Suprapubic skin (tissue), 4 donors: ENCODE results near the gene IYD. TPM values are rescaled to one million over a fixed set of nuclear protein-coding genes. Genes with fewer than 3 reads are reported as not detected.
"Not testable (repeated sequence)": the region's sequence is repeated elsewhere in the genome, so short reads cannot be mapped to it uniquely, and the experiment has no call there.

Experiments
- DNase-seq, 2 donors: peaks; one replicate each; pipeline ENCODE4 v3.0.0-alpha.2; 2019; ENCODE audit warnings: low spot score in 2 of 2
- H3K27ac ChIP-seq: fragments of 200-600 bp; sonication (generic); one replicate; pipeline ENCODE4 v1.5.1; 2019
- H3K27me3 ChIP-seq: fragments of 200-600 bp; sonication (generic); one replicate; pipeline ENCODE4 v1.5.1; 2019
- H3K36me3 ChIP-seq: fragments of 200-600 bp; sonication (generic); one replicate; pipeline ENCODE4 v1.5.1; 2019
- H3K4me1 ChIP-seq: fragments of 200-600 bp; sonication (generic); one replicate; pipeline ENCODE4 v1.5.1; 2019
- H3K4me3 ChIP-seq: fragments of 200-600 bp; sonication (generic); one replicate; pipeline ENCODE4 v1.5.1; 2019; ENCODE audit warnings: mild to moderate bottlenecking
- H3K9me3 ChIP-seq: fragments of 200-600 bp; sonication (generic); one replicate; pipeline ENCODE4 v1.5.1; 2019
- EP300 ChIP-seq: sonication (generic); formaldehyde crosslinking; IDR thresholded peaks from one replicate; pipeline ENCODE4 v1.6.1; 2017; ENCODE audit warnings: antibody characterized with exemption
- POLR2A ChIP-seq, 2 donors: fragments of 450-650 bp; IDR thresholded peaks; one replicate each; pipeline ENCODE4 v1.6.1; 2017; ENCODE audit warnings: antibody characterized with exemption in 2 of 2, mild to moderate bottlenecking in 2 of 2, moderate library complexity in 2 of 2
- POLR2AphosphoS5 ChIP-seq, 3 donors: sonication (generic); formaldehyde crosslinking; IDR thresholded peaks; one replicate each; pipeline ENCODE4 v1.6.1; 2017; ENCODE audit warnings: antibody characterized with exemption in 3 of 3
- WGBS: methylation state at CpG from one replicate; pipeline ENCODE4 v1.1.5; 2018; 5-methylcytosine and 5-hydroxymethylcytosine counted together
- total RNA-seq, 4 donors: library from RNA; depleted of rRNA; stranded (reverse); fragments of >200 nt; gene quantifications; one replicate each; pipeline ENCODE4 v1.1.0, GENCODE V29; 2016
- TF ChIP-seq, protein P1 (sequence below), 2 donors: fragments of 200-600 bp in 1 of 2; fragments of 450-650 bp in 1 of 2; sonication (generic) in 1 of 2; IDR thresholded peaks; one replicate each; pipeline ENCODE4 v1.5.1; 2016 to 2019; ENCODE audit warnings: antibody characterized with exemption in 2 of 2, mild to moderate bottlenecking in 1 of 2, moderate library complexity in 1 of 2

The IYD gene
- total RNA-seq, 4 donors from 2014 or later = 0.13 to 3.0 (median 1.6) TPM

DNA sequence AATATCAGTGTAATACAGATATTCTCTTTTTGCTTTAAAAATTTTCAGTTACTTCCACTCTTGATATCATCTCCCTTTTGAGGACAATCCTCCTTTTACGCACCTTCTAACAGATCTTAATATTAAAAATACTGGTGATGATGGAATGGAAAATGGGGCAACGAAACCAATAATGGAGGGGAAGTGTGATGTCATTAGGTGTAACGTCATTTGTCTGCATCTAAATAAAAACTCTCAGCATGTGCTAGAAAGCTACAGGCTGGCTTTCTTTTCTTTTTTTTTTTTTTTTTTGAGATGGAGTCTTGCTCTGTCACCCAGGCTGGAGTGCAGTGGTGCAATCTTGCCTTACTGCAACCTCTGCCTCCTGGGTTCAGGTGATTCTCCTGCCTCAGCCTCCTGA, 66.5 kb downstream of the IYD start:
- Histone ChIP-seq H3K36me3 (no peaks in the 10 kb centered on the region), H3K27ac (no peak overlapping the region), H3K4me1 (no peaks in the 10 kb centered on the region), H3K9me3 (no peaks in the 10 kb centered on the region), H3K4me3 (no peak overlapping the region), H3K27me3 (no peaks in the 10 kb centered on the region)
- 94% methylated on average over 3 of the region's 3 CpGs for WGBS
- TF ChIP-seq POLR2A (IDR thresholded peaks at IDR 0.05) (no peak), POLR2AphosphoS5 (IDR thresholded peaks at IDR 0.05) (no peak), EP300 (no peak)
- TF ChIP-seq, protein P1, sequence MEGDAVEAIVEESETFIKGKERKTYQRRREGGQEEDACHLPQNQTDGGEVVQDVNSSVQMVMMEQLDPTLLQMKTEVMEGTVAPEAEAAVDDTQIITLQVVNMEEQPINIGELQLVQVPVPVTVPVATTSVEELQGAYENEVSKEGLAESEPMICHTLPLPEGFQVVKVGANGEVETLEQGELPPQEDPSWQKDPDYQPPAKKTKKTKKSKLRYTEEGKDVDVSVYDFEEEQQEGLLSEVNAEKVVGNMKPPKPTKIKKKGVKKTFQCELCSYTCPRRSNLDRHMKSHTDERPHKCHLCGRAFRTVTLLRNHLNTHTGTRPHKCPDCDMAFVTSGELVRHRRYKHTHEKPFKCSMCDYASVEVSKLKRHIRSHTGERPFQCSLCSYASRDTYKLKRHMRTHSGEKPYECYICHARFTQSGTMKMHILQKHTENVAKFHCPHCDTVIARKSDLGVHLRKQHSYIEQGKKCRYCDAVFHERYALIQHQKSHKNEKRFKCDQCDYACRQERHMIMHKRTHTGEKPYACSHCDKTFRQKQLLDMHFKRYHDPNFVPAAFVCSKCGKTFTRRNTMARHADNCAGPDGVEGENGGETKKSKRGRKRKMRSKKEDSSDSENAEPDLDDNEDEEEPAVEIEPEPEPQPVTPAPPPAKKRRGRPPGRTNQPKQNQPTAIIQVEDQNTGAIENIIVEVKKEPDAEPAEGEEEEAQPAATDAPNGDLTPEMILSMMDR (IDR thresholded peaks at IDR 0.05) = no peak
- DNase-seq = no peak

DNA sequence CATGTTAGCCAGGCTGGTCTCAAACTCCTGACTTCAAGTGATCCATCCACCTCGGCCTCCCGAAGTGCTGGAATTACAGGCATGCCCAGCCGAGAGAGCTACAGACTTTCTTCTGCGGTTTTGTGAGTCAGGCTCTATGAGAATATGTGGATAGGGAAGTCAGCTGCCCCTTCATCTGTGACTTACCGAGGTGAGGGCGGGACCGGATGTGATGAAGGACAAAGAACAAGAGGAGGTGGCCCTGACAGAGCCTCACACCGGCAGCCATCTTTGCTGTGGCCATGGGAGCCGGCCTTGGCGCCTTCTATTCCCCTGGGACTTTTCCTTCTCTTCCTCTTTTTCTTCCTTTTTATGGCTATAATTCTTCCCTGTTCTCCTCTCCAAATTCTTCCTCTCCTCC, 67.0 kb downstream of the IYD start:
- H3K27ac ChIP-seq = no peak overlapping the region
- 86% methylated on average over 10 of the region's 10 CpGs for WGBS

DNA sequence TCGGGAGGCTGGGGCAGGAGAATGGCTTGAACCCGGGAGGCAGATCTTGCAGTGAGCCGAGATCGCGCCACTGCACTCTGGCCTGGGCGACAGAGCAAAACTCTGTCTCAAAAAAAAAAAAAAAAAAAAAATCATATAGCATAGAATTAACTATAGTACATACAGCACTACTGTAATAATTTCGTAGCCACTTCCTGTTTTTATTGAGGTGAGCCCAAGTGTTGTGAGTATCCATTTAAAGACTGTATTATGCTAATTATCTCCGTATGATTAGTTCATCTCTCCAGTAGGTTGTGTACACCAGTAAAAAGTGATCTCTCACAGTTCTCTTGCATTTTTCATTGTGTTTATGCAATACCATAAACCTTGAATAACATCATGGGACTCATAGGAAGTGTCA, 70.6 kb downstream of the IYD start:
- TF ChIP-seq POLR2AphosphoS5 (IDR thresholded peaks at IDR 0.05) (no peak), EP300 (no peak), POLR2A (IDR thresholded peaks at IDR 0.05) (no peak)
- H3K9me3 ChIP-seq = no peaks in the 10 kb centered on the region
- no peak overlapping the region for H3K27ac ChIP-seq
- DNase-seq = no peak
- H3K4me1 ChIP-seq = peaks cover 3% of the 10 kb centered on the region
- no peak overlapping the region for H3K4me3 ChIP-seq
- H3K36me3 ChIP-seq = no peaks in the 10 kb centered on the region
- no peaks in the 10 kb centered on the region for H3K27me3 ChIP-seq
- 94% methylated on average over 8 of the region's 8 CpGs for WGBS

More for the DNA sequence above, 67.0 kb downstream of the IYD start:
- Histone ChIP-seq H3K4me1 (no peaks in the 10 kb centered on the region), H3K4me3 (no peak overlapping the region), H3K27me3 (no peaks in the 10 kb centered on the region), H3K9me3 (no peaks in the 10 kb centered on the region), H3K36me3 (no peaks in the 10 kb centered on the region)
- no peak for DNase-seq
- TF ChIP-seq POLR2A (IDR thresholded peaks at IDR 0.05) (no peak), EP300 (no peak)
- TF ChIP-seq, protein P1 (IDR thresholded peaks at IDR 0.05) = no peak

DNA sequence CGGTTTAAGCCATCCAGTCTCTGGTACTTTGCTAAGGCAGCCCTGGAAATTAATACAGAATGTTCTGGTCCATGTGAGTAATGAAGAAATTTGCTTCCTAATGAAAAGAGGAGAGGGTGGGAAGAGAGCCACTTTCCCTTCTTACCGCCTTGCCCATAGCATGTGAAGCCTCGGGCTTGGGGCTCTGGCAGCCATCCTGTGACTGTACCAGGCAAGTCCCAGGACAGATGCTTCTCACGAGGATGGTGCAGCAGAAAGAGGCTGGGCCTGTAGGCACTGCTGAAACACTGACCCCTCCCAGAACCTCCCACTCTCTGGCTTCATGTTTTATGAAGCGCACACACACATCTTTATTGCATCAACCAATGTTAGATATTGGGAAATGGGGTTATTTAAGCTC, 74.8 kb downstream of the IYD start:
- no peaks in the 10 kb centered on the region for H3K36me3 ChIP-seq
- no peak overlapping the region for H3K4me3 ChIP-seq
- peak overlapping the region; percentile 15 for H3K27ac ChIP-seq
- H3K4me1 ChIP-seq = peaks cover 3% of the 10 kb centered on the region
- peak; percentile 86 to 89 for DNase-seq
- TF ChIP-seq POLR2AphosphoS5 (IDR thresholded peaks at IDR 0.05) (peak in 1 of 3 donors; percentile 64), POLR2A (IDR thresholded peaks at IDR 0.05) (no peak)
- WGBS = 35% methylated on average over 4 of the region's 5 CpGs
- no peaks in the 10 kb centered on the region for H3K9me3 ChIP-seq
- H3K27me3 ChIP-seq = no peaks in the 10 kb centered on the region

DNA sequence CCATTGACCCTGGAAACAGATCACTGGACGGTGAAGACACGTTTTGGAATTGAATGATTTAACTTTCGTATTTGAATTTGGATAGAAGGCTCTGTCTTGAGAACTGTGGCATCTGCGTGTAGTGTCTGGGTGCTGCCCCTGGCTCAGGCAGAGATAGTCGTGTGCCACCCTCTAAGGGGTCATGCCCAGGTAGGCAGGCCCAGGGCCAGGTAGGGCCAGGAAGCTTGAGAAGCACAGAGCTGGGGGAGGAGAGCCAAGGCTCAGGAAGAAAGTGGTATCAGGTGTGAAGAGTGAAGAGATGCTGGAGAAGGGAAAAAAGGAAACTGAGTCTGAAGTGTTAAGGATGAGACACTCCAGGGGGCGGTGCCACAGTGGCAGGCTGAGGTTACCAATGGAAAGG, 75.5 kb downstream of the IYD start:
- TF ChIP-seq POLR2A (IDR thresholded peaks at IDR 0.05) (no peak), POLR2AphosphoS5 (IDR thresholded peaks at IDR 0.05) (no peak), EP300 (no peak)
- TF ChIP-seq, protein P1 (IDR thresholded peaks at IDR 0.05) = no peak
- no peak overlapping the region for H3K27ac ChIP-seq
- no peak overlapping the region for H3K4me3 ChIP-seq
- H3K36me3 ChIP-seq = no peaks in the 10 kb centered on the region
- peaks cover 3% of the 10 kb centered on the region for H3K4me1 ChIP-seq
- no peaks in the 10 kb centered on the region for H3K27me3 ChIP-seq
- DNase-seq = no peak
- H3K9me3 ChIP-seq = no peaks in the 10 kb centered on the region
- WGBS = 72% methylated on average over 6 of the region's 6 CpGs

DNA sequence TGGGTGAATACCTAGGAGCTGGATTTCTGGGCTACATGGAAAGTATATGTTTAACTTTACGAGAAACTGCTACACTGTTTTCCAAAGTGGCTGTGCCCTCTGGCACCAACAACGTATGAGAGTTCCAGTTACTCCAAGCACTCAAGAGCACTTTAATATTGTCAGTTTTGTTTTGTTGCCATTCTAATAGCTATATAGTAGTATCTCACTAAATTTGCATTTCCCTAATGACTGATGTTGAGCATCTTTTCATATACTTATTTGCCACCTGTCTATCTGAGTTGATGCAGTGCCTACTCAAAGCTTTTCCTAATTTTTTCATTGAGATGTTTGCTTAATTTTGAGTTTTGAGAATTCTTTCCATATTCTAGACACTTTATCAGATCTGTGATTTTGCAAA, 76.7 kb downstream of the IYD start:
- Histone ChIP-seq H3K9me3 (no peaks in the 10 kb centered on the region), H3K4me3 (no peak overlapping the region), H3K36me3 (no peaks in the 10 kb centered on the region), H3K27ac (no peak overlapping the region), H3K4me1 (peaks cover 3% of the 10 kb centered on the region), H3K27me3 (no peaks in the 10 kb centered on the region)
- no peak for TF ChIP-seq POLR2AphosphoS5 (IDR thresholded peaks at IDR 0.05)
- TF ChIP-seq POLR2A (IDR thresholded peaks at IDR 0.05) = no peak
- no peak for DNase-seq
- 84% methylated on average over 2 of the region's 2 CpGs for WGBS

DNA sequence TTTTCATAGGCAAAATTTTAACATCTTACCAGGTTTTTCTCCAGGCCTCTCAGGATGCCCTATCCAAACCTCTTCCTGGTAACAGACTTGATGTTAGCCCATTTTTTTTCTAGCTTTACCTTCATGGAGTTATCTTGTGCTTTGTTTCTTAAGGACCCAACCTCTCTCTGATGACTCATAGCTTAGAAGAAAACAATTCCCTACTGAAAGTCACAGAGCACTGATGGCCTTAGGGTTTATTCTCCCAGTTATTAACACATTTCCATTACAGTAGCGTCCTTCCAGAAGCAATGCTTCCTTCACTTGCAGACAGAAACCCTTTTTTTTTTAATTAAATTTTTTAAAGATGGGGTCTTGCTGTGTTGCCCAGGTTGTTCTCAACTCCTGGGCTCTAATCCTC, 79.4 kb downstream of the IYD start:
- Histone ChIP-seq H3K27me3 (no peaks in the 10 kb centered on the region), H3K4me3 (no peak overlapping the region), H3K4me1 (peaks cover 3% of the 10 kb centered on the region), H3K36me3 (no peaks in the 10 kb centered on the region), H3K27ac (no peak overlapping the region), H3K9me3 (no peaks in the 10 kb centered on the region)
- TF ChIP-seq POLR2AphosphoS5 (IDR thresholded peaks at IDR 0.05) = no peak
- TF ChIP-seq POLR2A (IDR thresholded peaks at IDR 0.05) = no peak
- TF ChIP-seq, protein P1 (IDR thresholded peaks at IDR 0.05) = no peak
- TF ChIP-seq EP300 = no peak
- 53% methylated on average over 1 of the region's 1 CpG for WGBS
- DNase-seq = no peak

DNA sequence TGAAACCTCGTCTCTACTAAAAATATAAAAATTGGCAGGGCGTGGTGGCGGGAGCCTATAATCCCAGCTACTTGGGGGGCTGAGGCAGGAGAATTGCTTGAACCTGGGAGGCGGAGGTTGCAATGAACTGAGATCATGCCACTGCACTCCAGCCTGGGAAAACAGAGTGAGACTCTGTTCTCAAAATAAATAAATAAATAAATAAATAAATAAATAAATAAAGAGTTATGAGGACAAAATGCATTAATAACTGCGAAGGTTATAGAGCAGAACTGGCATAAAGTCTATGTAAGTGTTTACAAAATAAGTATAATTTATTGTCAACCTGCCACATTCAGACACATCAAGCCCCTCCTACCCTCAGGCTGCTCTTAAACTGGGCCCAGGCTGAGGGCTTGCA, 80.2 kb downstream of the IYD start:
- not testable (repeated sequence) for H3K27me3 ChIP-seq, DNase-seq, H3K36me3 ChIP-seq, H3K4me3 ChIP-seq, H3K9me3 ChIP-seq, H3K27ac ChIP-seq, H3K4me1 ChIP-seq
- WGBS = 95% methylated on average over 5 of the region's 5 CpGs
